Ascending aorta (tissue), 2 donors: ENCODE results near the gene TSPAN4. TPM values are rescaled to one million over a fixed set of nuclear protein-coding genes. Genes with fewer than 3 reads are reported as not detected.

Experiments used
- DNase-seq, 2 donors: peaks; one replicate each; pipeline ENCODE4 v3.0.0-alpha.2; 2019; ENCODE audit warnings: low spot score in 2 of 2
- H3K27ac ChIP-seq, 2 donors: fragments of 200-600 bp; sonication (generic); one replicate each; pipeline ENCODE4 v1.5.1; 2016 to 2017; ENCODE audit warnings: mild to moderate bottlenecking in 1 of 2
- H3K27me3 ChIP-seq: fragments of 200-600 bp; sonication (generic); one replicate; pipeline ENCODE4 v1.5.1; 2017
- H3K36me3 ChIP-seq, 2 donors: fragments of 200-600 bp; sonication (generic); one replicate each; pipeline ENCODE4 v1.5.1; 2016
- H3K4me1 ChIP-seq, 2 donors: fragments of 200-600 bp; sonication (generic); one replicate each; pipeline ENCODE4 v1.5.1; 2016 to 2017; ENCODE audit warnings: mild to moderate bottlenecking in 1 of 2
- H3K4me3 ChIP-seq, 2 donors: fragments of 200-600 bp; sonication (generic); one replicate each; pipeline ENCODE4 v1.5.1; 2016 to 2017; ENCODE audit warnings: mild to moderate bottlenecking in 1 of 2
- H3K9me3 ChIP-seq, 2 donors: fragments of 200-600 bp; sonication (generic); one replicate each; pipeline ENCODE4 v1.5.1; 2016
- CTCF ChIP-seq, 3 experiments: fragments of 200-600 bp in 2 of 3; fragments of 450-650 bp in 1 of 3; sonication (generic) in 2 of 3; IDR thresholded peaks; one replicate each; pipeline ENCODE4 v1.5.1; 2016 to 2019; ENCODE audit warnings: antibody characterized with exemption in 3 of 3, mild to moderate bottlenecking in 1 of 3, moderate library complexity in 1 of 3
- intact Hi-C: fragments of 100-400 bp; cut with DNase I; formaldehyde crosslinking; loops from one replicate; pipeline ENCODE4 v1.15.1; 2023
- total RNA-seq: library from RNA; depleted of rRNA; stranded (reverse); fragments of >200 nt; gene quantifications from one replicate; pipeline ENCODE4 v1.1.0, GENCODE V29; 2016

Gene TSPAN4
- total RNA-seq, 1 donor from 2014 or later, result 252 TPM

- no peak for TF ChIP-seq CTCF (IDR thresholded peaks at IDR 0.05)
- Histone ChIP-seq H3K9me3 (no peaks in the 10 kb centered on the region), H3K27me3 (no peaks in the 10 kb centered on the region), H3K4me1 (peaks cover 0 to 7% of the 10 kb centered on the region in 2 donors), H3K27ac (no peak overlapping the region), H3K4me3 (no peak overlapping the region), H3K36me3 (no peaks in the 10 kb centered on the region)
- intact Hi-C loops, result no loop called here
- DNase-seq, result no peak
Observed at GRCh38 chr11:854601-855329, 12.1 kb downstream of the TSPAN4 start.

- no peak for DNase-seq
- H3K36me3 ChIP-seq, result no peaks in the 10 kb centered on the region
- H3K9me3 ChIP-seq, result no peaks in the 10 kb centered on the region
- no peak overlapping the region for H3K27ac ChIP-seq
- H3K4me1 ChIP-seq, result peaks cover 0 to 6% of the 10 kb centered on the region in 2 donors
- no peaks in the 10 kb centered on the region for H3K27me3 ChIP-seq
- no peak for TF ChIP-seq CTCF (IDR thresholded peaks at IDR 0.05)
- H3K4me3 ChIP-seq, result no peak overlapping the region
- intact Hi-C loops, result no loop called here
Observed at GRCh38 chr11:855330-855674, 12.7 kb downstream of the TSPAN4 start.

- Histone ChIP-seq H3K36me3 (no peaks in the 10 kb centered on the region), H3K4me3 (no peak overlapping the region), H3K4me1 (peaks cover 0 to 6% of the 10 kb centered on the region in 2 donors), H3K27ac (no peak overlapping the region), H3K9me3 (no peaks in the 10 kb centered on the region), H3K27me3 (no peaks in the 10 kb centered on the region)
- no peak for TF ChIP-seq CTCF (IDR thresholded peaks at IDR 0.05)
- DNase-seq, result no peak
- intact Hi-C loops, result no loop called here
Observed at GRCh38 chr11:855796-856195, 13.1 kb downstream of the TSPAN4 start.

- intact Hi-C loops, result no loop called here
- H3K4me1 ChIP-seq, result peaks cover 0 to 6% of the 10 kb centered on the region in 2 donors
- no peaks in the 10 kb centered on the region for H3K36me3 ChIP-seq
- no peak overlapping the region for H3K27ac ChIP-seq
- H3K27me3 ChIP-seq, result no peaks in the 10 kb centered on the region
- TF ChIP-seq CTCF (IDR thresholded peaks at IDR 0.05), result no peak
- DNase-seq, result no peak
- no peak overlapping the region for H3K4me3 ChIP-seq
- H3K9me3 ChIP-seq, result no peaks in the 10 kb centered on the region
Observed at GRCh38 chr11:856397-856796, 13.7 kb downstream of the TSPAN4 start.

GRCh38 chr11:858053-858761 lies 15.6 kb downstream of the TSPAN4 start:
- no peak for DNase-seq
- H3K9me3 ChIP-seq, result no peaks in the 10 kb centered on the region
- intact Hi-C loops, result no loop called here
- peaks cover 0 to 6% of the 10 kb centered on the region in 2 donors for H3K4me1 ChIP-seq
- H3K27ac ChIP-seq, result no peak overlapping the region
- no peak overlapping the region for H3K4me3 ChIP-seq
- no peaks in the 10 kb centered on the region for H3K27me3 ChIP-seq
- H3K36me3 ChIP-seq, result peaks cover 6 to 8% of the 10 kb centered on the region in 2 donors
- TF ChIP-seq CTCF (IDR thresholded peaks at IDR 0.05), result no peak
